GM18517 (cell line): Measurements from ENCODE around the gene CXCL5.
"Not testable (repeated sequence)": the region's sequence is repeated elsewhere in the genome, so short reads cannot be mapped to it uniquely, and the experiment has no call there.

ENCODE experiments used
- ATAC-seq: cut with Tn5 transposase; IDR thresholded peaks from one replicate; pipeline ENCODE4 v1.9.1; 2021; ENCODE audit warnings: mild to moderate bottlenecking, moderate library complexity; ENCODE audit not compliant: unreplicated experiment

The CXCL5 gene

DNA sequence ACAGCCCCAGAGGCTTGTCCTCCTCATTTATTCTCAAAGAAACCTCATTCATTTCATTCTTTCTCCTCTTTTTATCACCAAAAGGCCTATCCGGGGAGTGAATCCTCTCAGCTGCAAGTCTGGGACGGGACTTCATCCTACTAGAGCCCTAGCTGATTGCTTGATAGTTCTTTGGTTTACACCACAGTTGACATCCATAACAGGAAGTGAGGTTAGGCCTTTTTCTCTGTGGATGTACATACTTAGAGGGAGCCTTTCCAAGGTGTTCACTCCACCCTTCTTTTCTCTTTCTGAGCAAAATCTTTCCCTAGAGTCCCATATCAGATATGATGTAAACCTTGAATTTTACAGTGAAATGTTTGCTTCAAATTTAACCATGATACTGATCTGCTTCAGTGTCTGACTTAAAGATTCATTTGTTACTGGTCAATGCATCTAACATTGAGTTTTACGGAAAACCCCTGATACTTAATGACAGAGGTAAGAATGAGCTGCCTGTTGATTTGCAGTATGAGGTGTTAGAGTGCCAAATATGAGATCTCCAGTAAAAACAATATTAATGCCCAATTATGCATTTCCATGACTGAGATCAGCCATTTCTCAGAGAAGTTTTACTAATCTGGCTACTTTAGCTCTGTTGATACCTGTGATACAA, 16.8 kb upstream of the CXCL5 start:
- ATAC-seq, result no peak

DNA sequence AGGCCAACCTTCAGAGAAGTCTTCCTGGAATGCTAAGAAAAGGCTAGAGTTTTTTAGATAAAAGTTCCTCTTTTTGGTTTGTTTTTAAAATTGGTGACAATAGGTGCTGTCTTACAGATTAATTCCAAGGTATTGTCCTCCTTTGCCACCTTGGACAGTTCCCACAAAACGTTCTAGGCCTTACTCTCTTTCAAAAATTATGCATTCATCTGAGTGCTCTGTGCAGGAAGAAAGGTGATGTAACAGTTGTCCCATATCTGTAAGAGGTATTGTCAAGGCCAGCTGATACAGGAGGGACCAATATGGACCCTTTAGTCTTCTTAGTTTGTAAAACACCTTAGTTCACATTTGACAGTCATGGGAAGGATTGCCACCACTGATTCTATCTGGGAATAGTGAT, 15.9 kb upstream of the CXCL5 start:
- ATAC-seq, result no peak

GRCh38 chr4:74013264-74013663, 14.8 kb upstream of the CXCL5 start:
- no peak for ATAC-seq

GRCh38 chr4:74012130-74012529, 13.7 kb upstream of the CXCL5 start:
- ATAC-seq, result no peak

GRCh38 chr4:74009307-74009706, 10.8 kb upstream of the CXCL5 start:
- no peak for ATAC-seq

- ATAC-seq, result no peak
Measured at GRCh38 chr4:74006009-74006476, 7.6 kb upstream of the CXCL5 start.

DNA sequence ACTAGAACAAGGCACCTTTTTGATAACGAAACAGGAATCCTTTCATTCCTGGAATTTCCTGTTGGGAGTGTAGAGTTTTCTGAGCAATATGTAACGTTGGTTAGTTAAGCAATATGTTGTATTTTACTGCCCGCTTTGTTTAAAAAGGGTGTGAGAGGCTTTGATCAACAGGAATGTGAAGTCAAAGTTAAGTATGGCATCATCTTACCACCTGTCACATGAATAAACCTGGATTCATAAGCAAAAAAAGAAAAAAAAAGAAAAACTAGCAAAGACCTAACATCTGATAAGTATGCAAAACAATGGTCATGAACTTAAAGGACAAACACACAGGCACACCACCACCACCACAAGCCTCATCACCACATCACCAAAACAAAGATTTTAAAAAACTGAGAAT, 7.1 kb upstream of the CXCL5 start:
- no peak for ATAC-seq

- ATAC-seq, result no peak
Measured at GRCh38 chr4:74004668-74005067, 6.2 kb upstream of the CXCL5 start.

DNA sequence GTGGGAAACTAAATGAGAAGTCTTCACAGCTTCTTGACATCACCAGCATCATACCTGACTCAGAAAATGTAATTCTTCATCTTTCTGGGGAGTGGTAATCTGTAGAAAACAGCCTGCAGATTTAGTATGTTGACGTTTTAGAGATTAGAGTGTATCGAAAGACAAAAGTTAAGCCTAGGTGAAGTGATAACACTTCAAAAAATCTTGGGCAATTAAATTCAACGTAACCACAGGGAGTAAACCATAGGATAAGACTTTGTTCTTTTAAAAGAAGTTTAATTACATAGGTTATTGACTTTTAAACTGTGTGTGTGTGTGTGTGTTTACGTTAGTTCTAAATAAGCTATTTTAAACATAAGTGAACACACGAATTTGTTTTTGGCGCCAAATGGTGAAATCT, 1.8 kb upstream of the CXCL5 start:
- no peak for ATAC-seq

DNA sequence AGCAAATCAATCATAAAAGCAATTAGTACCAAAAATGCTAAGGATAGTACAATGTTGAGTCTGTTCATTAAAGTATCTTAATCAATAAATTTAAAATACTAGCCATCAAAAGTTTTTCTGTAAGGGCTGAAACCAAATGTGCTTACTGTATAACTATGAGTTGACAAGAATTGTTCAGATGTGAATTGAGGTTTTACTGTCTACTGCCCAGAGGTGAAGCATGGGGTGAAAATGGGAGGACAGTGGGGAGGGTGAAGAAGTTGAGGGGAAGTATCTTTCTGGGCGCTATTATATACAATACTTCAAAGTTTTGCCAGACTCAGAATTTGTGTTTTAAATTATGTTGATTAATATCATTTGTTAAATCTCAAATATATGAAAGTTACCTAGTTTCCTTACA, 6.4 kb downstream of the CXCL5 start:
- ATAC-seq, result no peak

DNA sequence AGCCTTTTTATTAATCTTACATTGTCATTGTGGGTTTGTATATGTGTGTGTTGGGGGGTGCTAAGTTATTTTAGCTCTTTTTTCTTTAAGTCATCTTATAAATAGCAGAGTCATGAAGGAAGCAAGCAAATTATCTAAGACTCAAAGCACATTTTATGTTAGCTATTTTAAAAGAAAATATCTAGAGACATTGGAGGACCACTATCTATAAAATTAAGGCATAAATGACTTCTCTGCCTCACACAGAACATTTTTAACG, 6.8 kb downstream of the CXCL5 start:
- ATAC-seq, result no peak

DNA sequence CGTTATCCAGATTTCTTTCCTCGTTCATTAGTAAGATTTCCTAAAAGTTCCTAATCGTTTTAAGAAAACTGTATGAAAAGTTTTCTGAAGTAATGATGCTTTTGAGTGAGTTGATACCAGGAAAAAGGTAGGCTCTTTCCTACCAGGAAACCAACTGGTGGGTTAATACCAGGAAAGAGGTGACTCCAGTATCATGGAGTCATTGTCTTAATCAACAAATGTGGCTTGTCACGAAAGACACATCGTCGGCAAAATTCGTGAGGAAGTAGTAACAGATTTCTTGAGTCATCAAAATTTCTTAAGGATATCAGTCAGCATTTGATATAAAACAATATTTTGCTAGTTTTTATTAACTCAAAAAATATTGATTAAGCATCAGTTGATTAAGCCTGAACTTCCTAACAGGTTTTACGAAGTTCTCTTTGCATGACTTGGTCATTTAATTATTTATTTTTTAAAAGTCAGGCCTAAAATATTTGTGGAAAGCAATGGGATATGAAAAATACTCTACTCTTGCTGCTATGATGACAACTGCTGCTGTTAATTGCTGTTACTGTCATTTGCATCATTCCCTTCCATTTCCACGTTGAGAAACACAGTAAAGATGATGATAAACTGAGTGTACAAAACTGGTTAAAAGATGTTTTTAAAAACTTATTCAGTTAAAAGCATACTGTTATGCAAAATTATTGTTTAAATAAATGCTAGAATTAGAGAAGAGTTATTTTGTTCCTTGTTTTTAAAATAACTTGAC, 7.3 kb downstream of the CXCL5 start:
- no peak for ATAC-seq

- no peak for ATAC-seq
Measured at GRCh38 chr4:73989928-73990327, 8.5 kb downstream of the CXCL5 start.

DNA sequence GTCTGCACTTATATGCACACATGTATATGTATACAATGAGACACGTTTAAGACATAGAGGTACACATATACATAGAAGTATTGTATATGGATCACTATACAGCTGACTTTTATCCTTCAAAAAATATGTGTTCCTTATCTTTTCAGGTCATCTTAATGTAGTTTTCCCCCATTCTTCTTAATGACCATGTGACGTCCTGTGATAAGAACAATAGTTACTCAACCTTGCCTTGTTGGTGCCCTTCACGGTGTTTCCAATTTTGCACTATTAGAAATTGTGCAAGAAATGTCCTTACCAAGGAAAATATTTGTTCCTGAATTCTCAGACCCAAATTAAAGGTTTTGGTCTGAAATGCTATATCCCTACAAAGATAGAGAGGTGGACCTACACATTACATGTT, 9.4 kb downstream of the CXCL5 start:
- ATAC-seq, result no peak

GRCh38 chr4:73988061-73988460, 10.4 kb downstream of the CXCL5 start, which contains the start of gene PPBP:
PPBP (minus strand) TSS chr4:73988190; CDS start chr4:73988103, 87 bp downstream.
- ATAC-seq, result no peak

GRCh38 chr4:73985528-73985852, 13.0 kb downstream of the CXCL5 start:
- ATAC-seq, result no peak

GRCh38 chr4:73984736-73985527, 13.5 kb downstream of the CXCL5 start:
- ATAC-seq, result no peak

- not testable (repeated sequence) for ATAC-seq
Measured at GRCh38 chr4:73981175-73981574, 17.3 kb downstream of the CXCL5 start.

DNA sequence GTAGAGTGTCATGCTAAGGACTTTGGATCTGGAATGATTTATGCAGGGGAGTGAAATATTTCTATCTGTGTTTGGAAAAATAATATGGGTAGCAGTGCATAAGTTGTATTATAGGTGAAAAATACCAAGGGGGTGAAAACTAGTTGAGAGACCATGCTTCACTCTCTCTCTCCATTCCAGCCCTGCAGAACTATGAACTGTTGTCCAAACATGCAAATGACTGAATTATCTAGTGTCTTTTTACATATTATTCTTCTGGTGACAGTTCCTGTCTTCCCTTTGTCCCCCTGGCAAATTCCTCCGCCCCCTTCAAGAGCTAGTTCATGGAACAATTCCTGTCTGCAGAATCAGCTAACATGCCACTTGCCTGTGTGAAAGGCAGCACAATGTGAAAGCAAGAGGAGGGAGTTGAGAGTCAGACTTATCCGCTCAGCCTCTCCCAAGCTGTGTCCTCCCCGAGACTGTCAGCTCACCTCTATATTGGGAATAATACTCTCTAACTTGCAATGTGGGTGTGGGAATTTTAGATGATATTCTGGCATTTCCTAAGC, 19.0 kb downstream of the CXCL5 start:
- ATAC-seq, result no peak

DNA sequence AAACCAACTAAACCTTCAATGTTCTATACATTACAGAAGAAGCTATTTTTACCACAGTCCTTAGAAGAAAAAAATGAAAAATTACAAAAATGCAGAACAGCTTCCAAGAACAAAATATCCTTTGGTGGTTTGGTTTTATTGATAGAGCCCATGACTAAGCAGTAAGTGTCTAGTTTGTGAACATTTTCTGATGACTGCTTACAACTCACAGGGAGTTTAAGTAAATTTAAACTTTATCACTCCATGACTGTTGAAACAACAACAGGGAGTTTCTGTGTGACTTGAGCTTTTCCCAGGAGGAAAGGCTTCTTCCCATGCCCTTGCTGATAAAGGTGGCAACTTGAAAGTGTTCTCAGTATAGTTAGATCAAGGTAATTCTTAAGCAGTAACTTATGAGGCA, 19.6 kb downstream of the CXCL5 start:
- ATAC-seq, result no peak

GRCh38 chr4:73976716-73977115, 21.8 kb downstream of the CXCL5 start:
- ATAC-seq, result no peak

- no peak for ATAC-seq
Measured at GRCh38 chr4:73976217-73976616, 22.3 kb downstream of the CXCL5 start.
